GM12892 (cell line): ENCODE measurements around the gene TSR2.

Source experiments
- POLR2A ChIP-seq: IDR thresholded peaks from 2 replicates; pipeline ENCODE4 v1.6.1; 2011; ENCODE audit warnings: low read depth, low read length, control low read depth
- POLR2AphosphoS5 ChIP-seq: IDR thresholded peaks from 2 replicates; pipeline ENCODE4 v1.6.1; 2011; ENCODE audit warnings: low read depth, low read length, control low read depth
- TAF1 ChIP-seq: IDR thresholded peaks from 2 replicates; pipeline ENCODE4 v1.6.1; 2011; ENCODE audit warnings: low read depth, mild to moderate bottlenecking, control low read depth, low read length, borderline replicate concordance

- TF ChIP-seq POLR2A (no peak), TAF1 (no peak), POLR2AphosphoS5 (no peak)
Measured at GRCh38 chrX:54442790-54443189, 2.6 kb downstream of the TSR2 start.
